ENCODE results near the gene CTAGE8.
"Not testable (repeated sequence)": the region's sequence is repeated elsewhere in the genome, so short reads cannot be mapped to it uniquely, and the experiment has no call there.

The CTAGE8 gene

DNA sequence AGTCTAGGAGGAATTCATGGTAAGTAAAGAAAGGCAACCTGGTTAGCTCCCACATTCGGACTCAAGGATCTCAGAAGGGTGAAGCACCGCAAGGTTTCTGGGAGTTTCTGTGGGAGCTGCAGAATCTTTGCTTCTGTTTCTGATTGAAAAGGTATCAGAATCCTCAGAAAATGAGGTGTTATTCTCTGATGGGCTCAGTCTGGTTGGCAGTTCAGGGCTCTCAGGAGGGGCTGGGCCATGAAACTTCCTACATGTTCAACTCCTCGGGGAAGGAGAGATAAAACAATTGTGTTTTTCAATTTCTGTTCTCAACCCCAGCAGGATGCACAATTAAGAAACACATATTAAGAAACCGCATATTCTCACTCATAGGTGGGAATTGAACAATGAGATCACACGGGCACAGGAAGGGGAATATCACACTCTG is 13.6 kb downstream of the CTAGE8 start:
- no peak for DNase-seq (ENCODE audit: low read depth in 2 of 2)

DNA sequence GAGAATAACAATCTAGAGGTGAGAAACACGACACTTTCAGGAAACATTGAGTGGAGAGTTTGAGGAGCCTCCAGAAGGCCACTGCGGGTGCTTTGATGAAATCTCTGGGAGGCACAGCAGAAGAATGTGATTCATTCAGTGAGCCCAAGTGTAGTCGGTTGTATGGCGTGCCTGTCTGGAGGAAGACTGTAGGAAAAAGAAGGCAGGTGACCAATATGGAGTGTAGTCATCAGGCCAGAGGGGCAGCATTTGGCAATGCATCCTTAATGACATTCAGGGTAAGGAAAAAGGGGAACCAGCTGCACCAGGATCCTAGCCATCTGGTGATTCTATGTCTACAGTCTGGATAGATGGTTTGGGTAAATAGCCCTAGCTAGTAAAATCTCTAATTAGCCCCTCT is 16.8 kb downstream of the CTAGE8 start:
- not testable (repeated sequence) for DNase-seq (ENCODE audit: low read depth in 2 of 2)

DNA sequence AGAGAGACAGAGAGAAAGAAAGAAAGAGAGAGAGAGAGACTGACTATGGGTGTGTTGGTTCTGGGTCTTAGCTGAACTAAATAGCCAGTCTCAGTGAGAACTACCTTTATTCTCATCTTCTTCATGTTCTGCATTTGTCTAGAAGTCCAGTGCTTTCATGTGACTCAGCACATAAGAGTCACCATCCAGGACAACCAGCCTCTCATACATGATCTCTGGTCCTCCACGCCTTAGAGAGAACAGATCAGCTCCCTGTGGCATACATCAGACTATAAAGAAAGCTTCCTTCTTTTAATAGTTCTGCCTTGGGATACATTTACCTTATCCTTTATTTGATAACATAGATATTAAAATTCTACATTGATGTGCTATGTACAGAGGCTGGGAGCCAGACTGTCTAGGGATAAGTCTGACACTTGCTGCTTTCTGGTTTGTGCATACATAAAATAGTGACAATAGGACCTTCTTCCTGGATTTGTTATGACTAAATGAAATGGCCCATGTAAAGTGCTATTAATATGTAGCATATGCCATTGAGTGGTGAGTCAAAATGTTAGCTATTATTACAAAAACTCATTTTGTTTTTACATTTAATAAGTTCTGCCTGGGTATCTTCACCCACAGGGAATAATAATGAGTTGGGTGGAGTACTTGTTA is 21.3 kb downstream of the CTAGE8 start:
- DNase-seq (ENCODE audit: low read depth in 2 of 2), result not testable (repeated sequence)

DNA sequence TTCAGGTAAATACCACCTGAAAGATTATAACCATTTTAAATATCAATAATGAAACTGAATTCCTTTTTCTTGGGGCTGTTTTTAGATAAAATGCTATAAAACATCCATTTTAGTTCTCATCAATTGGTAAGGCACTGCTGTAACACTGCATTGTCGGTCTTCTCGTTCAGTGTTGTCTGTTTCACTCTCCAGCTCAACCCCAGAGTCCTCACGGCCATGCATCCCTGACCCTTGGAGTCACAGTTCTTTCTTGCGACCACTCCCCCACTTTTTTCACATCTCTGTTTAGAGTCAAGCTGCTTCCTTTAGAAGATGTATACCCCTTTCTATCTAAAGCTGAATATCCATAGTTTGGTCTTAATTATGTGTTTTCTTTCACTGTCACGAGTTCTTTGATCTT is 22.1 kb downstream of the CTAGE8 start:
- DNase-seq (ENCODE audit: low read depth in 2 of 2), result not testable (repeated sequence)

DNA sequence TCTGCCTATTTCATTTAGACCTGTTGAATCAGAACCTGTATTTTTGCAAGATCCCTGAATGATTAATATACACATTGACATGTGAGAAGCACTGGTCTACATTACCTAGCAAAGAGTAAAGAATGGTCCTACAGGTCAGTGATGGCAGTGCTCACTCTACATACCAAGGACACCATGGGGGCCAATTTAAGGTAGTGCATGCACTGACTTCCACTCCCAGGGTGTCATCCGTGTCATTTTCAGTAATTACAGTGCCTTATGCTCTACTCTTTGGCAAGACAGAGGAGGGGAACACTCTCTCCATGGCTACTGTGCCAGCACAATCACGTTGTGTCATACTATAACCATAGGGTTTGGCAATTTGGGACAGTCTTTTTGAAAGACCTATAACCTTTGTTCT is 23.7 kb downstream of the CTAGE8 start:
- not testable (repeated sequence) for DNase-seq (ENCODE audit: low read depth in 2 of 2)

DNA sequence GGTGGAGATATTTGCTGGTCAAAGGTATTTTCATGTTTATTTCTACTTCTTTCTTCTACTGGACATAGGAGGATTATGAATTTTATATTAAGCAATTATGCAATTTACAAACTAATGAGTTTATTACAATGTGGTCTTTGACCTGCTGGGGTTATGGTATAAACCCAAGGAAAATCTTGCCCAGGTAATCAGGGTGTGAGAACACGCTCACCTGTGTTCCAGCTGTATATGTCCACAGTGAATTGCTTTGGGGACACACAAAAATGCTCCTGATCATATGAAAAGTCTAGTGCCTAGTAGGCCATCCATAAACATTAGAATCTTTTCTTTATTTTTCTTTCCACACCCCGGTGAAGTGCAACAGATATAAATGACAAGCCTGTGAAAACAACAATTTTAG is 29.7 kb downstream of the CTAGE8 start, which contains the start of gene OR2A42:
Gene OR2A42 (minus strand): TSS at position 241 of the 400 bp plus-strand sequence. CDS start 6,762 bp downstream, outside the sequence.
- DNase-seq (ENCODE audit: low read depth in 2 of 2), result not testable (repeated sequence)

DNA sequence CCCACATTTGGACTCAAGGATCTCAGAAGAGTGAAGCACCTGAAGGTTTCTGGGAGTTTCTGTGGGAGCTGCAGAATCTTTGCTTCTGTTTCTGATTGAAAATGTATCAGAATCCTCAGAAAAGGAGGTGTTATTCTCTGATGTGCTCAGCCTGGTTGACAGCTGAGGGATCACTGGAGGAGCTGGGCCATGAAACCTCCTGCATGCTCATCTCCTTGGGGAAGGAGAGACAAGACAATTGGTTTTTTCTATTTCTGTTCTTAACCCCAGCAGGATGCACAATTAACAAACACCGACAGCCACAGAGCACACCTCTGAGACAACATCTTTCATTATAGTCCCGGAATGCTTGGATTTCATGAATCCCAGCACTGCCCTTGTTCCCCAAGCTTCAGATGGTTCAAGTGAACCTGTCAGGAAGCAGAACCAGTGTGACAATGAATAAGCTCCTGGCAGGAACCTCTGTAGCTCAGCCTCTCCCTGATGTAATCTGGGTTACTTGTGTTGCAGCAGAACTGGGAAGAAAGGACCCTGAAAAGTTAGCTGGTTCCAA is 30.5 kb downstream of the CTAGE8 start:
- not testable (repeated sequence) for DNase-seq (ENCODE audit: low read depth in 2 of 2)

DNA sequence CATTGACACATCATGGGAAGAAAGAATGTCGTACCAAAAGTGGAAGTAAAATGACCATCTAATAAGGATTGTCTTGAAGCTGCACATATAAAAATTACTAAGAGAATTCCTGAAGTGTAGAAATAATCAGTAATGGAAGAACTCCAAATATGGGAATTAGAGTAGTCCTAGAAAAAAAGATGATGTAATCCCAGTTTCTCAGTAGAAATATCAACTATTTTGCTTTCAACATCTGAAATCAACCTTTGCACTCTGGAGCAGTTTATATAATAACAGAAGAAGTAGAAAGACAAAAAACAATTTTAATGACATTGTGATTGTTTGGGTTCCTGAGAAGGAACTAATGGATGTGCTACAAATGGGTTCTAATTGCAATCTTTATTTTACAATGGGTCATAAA is 36.0 kb downstream of the CTAGE8 start:
- DNase-seq (ENCODE audit: low read depth in 2 of 2), result not testable (repeated sequence)

DNA sequence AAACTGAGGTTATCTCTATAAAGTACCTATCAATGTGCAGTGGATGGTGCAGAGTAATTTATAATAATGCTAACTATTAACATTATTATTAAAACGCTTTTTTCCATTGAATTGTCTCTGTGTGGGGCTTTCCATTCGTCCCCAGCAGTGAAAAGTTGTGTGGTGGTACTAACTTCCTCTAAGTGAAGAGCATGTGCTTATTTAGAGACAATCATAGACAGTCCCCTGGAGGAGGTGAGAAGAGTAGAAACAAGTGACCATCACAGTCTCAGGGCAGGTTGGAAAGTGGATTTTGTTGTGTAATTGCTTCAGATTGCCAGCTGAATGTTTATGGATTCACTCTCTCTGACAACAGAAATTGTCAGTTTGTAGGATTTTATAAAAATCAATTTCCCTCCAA is 38.1 kb downstream of the CTAGE8 start:
- not testable (repeated sequence) for DNase-seq (ENCODE audit: low read depth in 2 of 2)

DNA sequence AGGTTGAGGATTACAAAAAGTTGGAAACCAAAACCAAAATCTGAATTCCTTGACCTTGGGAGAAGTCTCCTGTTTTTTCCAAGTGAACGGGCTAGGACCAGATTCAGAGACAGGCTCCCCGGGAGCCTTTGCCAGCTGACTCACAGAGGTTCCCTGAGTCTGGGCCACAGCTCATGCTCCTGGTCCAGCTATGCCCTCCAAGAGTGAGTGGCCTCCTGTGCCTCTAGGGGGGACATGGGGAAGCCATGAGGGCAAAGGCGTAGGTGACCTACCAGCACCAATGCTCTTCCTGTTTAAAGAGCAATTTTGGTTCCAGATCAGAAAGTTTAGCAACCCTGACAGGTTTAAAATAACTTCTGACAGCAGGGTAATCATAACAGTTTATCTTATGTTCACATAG is 40.3 kb downstream of the CTAGE8 start:
- not testable (repeated sequence) for DNase-seq (ENCODE audit: low read depth in 2 of 2)

DNA sequence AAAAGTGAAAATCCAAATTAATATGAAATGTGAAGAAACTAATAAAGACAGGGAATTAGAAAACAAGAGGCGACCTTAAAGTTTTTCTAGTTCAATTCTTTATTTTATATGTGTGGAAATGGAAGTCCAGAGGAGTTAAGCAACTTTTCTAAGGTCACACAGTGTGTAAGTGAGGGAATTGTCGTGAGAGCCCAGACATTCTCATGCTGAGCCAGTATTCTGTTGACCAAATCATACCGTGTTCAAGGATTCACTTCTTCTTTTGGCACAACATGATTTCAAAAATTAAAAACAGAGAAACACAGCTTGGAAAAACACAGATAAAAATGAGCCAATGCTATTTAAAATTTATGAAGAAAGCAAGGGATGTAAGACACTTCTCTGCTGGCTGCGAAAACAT is 42.2 kb downstream of the CTAGE8 start:
- not testable (repeated sequence) for DNase-seq (ENCODE audit: low read depth in 2 of 2)

DNA sequence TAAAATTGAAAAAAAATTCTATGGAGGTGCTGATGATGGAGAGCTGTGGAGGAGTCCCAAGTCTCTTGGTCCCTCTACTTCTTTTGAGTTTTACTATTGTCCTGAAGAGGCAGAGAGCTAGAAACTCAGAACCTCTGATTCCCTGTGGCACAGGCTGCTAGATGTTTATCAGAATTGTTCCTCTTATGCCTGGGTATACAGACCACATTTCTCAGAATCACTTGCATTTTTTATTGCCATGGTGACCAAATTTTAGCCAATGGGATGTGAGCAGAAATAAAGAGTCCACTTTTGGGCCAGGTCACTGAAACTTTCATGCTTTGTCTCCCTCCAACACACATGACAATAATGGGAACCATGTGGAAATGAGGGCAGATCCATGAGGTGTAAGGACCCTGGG is 45.4 kb downstream of the CTAGE8 start:
- not testable (repeated sequence) for DNase-seq (ENCODE audit: low read depth in 2 of 2)

DNA sequence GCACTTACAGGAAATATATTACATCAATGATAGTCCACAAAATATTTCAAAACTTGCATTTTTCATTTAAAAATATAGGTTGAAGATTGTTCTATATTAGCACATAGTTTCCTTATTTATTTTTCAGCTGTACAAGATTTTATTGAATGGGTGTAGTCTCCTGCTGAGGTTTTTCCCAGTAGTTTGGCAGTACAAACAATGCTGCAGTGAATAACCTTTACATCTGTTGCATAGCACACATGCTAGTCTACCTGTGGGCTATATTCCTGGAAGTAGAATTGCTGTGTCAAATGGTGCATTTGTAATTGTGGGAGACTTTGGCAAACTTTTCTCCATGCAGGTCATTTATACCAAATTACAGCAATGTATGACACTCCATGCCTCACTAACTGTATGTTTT is 48.6 kb downstream of the CTAGE8 start:
- not testable (repeated sequence) for DNase-seq (ENCODE audit: low read depth in 2 of 2)

DNA sequence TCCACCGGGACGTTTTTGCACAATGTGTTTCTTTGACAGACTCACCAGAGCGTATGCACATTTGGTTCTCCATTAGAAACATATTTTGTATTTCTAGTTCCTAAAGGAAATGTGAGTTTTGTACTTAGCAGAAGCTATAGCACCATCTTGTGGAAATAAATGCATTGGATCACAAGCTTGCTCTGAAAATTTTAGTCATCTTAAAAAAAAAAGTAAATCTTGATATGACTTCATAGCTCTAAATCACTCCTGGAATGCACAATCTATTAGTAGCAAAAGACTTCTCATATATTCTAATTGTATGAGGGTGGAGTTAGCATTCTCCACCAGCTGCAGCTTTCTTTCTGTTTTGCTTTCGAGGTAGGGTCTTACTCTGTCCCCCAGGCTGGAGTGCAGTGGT is 49.9 kb downstream of the CTAGE8 start:
- not testable (repeated sequence) for DNase-seq (ENCODE audit: low read depth in 2 of 2)

DNA sequence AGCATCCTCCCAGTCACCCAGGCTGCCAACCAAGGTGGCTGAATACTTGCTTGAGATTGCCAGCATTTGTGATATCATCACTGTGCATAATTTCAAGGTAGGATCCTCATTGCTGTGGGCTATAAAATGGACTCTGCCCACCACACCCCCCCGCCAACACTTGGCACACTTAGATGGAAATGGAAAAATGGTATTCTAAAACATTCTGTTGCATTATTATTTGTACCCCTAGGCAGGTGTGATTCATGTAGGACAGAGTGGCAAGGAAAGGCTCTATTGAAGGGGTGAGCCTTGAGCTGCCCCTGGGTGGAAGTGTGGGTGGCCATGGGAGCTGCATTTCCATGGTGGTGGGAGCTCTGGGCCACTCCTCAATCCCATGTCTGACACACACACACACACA is 50.5 kb downstream of the CTAGE8 start:
- DNase-seq (ENCODE audit: low read depth in 2 of 2), result not testable (repeated sequence)

DNA sequence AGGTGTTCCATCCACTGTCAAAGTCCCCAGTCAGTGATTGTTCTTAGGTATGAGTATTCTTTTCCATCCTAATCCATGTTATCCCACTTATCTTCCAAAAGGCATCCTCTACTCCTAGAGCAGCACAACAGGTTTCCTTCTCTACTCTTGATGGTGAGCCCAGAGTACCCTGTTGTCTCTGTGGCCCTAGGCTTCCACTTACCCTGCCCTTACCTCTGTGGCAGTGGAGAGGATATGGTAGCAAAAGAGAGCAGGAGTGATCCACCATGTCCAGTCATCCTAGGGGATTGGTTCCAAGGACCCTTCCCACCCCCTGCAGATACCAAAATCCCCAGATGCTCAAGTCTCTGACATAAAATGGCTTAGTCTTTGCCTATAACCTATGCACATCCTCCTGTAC is 51.9 kb downstream of the CTAGE8 start:
- not testable (repeated sequence) for DNase-seq (ENCODE audit: low read depth in 2 of 2)

Data from stimulated activated CD4-positive, alpha-beta T cell treated with anti-CD3 and anti-CD28 coated beads, Interleukin-12 subunit alpha, Interleukin-12 subunit beta, amount 100 ng/mL, for 24 hours (primary cell).